Activated naive CD4-positive, alpha-beta T cell treated with anti-CD3 and anti-CD28 coated beads, Interleukin-2, amount 50 U/mL, for 16 hours (primary cell): ENCODE measurements around the gene SHANK3.
A peak's percentile ranks its signal among the peaks of the same experiment; 100 is the strongest.

Experiments used
- DNase-seq: peaks from one replicate; pipeline ENCODE4 v3.0.0-alpha.2; 2020

SHANK3 gene

GRCh38 chr22:50678651-50679521 lies 6.3 kb downstream of the SHANK3 start:
- DNase-seq = no peak

DNA sequence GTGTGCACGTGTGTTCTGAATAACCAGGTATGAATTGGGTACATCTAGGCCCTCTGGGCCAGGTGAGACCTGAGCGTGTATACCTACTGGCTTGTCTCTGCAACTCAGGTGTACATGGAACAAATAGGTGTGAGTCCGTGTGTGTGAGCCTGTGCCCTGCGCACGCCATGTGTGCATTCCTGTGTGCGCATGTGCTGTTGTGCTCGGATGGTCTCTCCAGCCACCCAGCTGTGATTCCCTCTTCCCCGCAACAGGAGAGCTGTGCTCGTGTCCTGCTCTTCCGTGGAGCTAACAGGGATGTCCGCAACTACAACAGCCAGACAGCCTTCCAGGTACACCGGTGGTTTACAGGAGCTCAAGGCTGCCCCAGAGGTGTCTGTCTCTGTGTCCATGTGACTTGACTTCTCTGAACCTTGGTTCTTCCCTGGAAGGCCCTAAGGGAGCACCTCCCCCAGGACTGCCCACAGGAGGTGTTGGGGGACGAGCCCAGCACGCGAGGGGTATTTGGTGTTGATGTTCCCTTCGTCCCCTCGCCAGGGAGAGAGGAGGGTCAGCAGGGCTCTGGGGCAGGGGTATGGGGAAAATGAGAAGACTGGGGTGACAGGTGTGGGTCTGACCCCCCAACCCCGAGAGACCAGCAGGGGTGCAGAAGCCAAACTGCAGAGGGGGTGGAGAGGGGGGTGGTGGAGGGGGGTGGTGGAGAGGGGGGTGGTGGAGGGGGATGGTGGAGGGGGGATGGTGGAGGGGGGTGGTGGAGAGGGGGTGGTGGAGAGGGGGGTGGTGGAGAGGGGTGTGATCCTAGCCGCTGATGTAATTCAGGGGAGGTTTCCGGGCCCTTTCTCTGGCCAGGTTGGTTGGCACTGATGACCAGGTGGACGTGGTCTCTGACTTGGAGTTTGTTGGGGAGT lies 10.7 kb downstream of the SHANK3 start:
- no peak for DNase-seq

DNA sequence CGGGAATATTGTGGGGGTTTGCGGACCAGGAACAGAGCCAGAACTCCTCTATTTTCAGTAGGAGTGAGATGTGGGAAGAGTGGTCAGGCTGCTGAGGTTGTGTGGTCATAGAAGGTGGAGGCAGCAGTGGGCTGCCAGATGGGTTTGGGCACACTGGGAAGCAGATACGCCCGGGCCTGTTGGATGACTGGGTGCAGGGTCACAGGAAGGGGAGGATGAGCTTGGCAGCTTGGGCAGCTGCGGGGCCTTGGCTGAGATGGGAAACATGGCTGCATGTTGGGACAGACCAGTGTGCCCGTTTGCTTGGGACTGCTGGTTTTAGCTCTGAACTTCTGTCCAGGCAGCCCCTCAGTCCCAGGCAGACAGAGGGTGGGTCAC lies 11.4 kb downstream of the SHANK3 start:
- DNase-seq = no peak

DNA sequence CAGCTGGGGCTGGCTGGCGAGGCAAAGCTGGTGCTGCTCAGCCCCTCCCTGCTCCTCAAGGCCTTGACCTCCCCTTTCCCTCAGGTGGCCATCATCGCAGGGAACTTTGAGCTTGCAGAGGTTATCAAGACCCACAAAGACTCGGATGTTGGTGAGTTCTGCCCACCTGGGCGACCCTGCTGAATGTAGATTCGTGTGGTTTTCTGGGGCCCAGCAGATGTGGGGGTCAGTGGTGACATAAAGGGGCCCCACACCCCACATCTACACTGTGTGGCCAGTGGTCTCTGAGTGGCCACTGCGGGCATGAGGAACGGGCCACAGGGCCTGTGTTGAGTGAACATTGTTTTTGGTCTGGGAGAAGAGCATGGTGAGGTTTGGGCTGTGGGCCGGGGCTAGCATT lies 11.9 kb downstream of the SHANK3 start:
- no peak for DNase-seq

DNA sequence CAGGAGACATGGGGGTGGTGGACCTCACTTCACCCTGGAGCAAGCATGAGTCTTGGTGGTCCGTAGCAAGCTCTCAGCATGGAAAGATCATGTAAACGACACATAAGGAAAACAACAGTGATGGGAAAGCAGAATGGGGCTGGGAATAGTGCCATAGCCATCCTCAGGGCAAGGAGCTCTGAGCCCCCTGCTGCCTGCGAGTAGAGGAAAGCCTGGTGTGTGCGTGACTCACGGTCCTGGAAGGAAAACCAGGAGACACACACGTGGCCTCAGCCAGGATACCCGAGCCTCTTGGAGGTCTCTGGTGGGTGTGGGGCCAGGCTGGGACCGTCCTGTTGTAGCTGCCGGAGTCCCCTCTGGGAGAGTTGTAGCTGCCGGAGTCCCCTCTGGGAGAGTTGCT lies 12.4 kb downstream of the SHANK3 start:
- DNase-seq = no peak

DNA sequence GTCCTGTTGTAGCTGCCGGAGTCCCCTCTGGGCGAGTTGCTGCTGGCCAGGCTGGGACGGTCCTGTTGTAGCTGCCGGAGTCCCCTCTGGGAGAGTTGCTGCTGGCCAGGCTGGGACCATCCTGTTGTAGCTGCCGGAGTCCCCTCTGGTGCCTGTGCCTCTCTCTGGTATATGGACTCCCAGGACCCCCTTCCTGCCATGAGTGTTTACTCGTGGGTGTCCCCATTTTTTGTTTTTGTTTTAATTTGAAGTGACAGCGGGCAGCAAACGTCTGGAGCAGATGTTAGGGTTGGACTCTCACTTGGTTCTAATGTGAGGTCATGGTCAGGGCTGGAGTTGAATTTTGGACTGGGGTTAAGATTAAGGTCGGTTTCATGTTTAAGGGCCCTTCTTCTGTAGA lies 14.2 kb downstream of the SHANK3 start:
- no peak for DNase-seq

DNA sequence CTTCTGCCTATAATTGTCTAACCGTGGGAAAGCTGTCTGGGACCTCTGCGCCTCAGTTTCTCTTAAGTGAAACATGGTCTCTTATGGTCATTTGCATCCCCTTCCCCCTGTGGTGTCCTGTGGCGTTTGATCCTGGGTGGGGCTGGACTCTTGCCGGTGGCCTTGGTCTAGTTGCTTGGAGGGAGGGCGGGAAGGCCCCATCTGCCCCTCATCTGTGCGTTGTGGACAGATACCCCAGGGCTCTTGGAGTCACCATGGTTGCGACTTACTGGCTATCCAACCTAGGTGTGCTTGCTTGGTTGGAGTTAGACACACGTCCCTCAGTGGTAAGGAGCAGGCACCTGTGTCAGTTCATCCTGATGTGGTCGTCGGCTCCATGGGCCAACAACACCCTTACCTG lies 15.2 kb downstream of the SHANK3 start:
- DNase-seq = no peak

- no peak for DNase-seq
These were observed 15.8 kb downstream of the SHANK3 start for GRCh38 chr22:50688448-50688847.

- peak; percentile 29 for DNase-seq
These were observed 18.9 kb downstream of the SHANK3 start for GRCh38 chr22:50691521-50691920.

DNA sequence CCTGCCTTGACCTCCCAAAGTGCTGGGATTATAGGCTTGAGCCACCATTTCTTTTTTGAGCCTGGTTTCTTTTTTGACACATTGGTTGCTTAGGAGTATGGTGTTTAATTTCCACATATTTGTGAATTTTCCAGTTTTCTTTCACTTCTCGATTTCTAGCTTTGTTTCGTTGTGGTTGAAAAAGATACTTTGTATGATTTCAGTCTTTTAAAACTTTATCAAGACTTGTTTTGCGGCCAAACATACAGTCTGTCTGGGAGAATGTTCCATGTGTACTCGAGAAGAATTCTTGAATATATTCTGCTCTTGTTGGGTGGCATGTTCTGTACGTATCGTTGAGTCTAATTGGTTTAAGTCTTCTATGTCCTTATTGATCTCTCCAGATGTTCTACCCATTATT lies 20.8 kb downstream of the SHANK3 start:
- DNase-seq = no peak

DNA sequence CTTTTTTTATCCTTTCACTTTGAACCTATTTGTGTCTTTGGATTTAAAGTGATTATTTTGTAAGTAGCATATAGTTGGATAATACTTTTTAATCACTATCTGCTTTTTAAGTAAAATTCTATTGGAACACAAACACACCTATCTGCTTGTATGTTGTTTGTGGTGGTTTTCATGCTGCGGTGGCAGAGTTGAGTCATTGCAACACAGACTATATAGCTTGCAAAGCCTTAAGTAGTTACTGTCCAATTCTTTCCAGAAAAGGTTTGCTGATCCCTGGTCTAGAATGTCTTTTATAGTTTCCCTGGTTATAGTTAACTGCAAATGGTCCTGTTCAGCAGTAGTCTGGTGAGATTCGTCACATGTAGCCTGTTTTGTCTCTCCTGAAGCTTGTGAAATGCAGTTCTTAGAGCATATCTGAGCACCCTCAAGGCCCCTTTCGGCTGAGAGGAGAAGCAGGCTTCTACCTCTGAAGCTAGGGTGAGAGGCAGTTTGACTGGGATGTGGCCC lies 21.5 kb downstream of the SHANK3 start:
- DNase-seq = no peak

- peak; percentile 4 for DNase-seq
These were observed 22.3 kb downstream of the SHANK3 start for GRCh38 chr22:50694766-50695420.

DNA sequence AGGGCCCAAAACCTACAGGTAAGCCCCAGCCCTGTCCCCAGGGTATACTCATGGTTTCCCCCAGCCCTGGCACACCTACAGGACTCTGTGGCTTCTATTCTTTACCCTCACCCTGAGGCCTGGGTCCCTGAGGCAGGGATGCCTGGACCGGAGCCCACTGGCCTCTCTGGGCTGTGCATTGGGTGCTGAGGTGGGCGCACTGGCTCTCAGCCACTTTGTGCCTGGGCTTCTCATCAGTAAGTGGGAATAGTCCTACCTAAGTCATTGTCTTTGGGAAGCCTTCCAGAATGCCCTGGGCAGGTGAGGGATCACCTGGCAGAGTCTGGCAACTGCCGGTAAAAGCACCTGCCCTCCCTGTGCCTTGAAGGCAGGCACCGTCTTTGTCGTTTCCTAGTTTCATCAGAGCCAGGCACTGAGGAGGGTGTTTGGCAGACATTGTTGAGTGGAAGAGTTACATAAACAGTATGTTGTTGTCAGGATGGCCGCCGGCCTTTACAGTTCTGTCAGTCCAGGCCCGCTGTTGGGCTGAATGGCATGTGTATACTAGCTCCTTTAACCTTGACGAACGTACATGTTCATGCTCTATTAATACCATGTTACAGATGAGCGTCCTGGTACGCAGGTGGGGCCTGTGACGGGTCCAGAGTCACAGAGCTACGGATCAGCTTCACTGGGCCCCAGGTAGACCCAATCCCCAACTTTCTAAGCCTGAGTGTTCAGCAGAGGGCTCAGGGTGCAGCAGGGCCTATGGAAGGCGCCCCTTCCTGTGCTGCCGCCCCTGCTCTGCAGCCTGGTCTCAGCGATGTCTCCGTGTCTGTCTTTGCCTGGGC lies 23.0 kb downstream of the SHANK3 start:
- DNase-seq = peak; percentile 8

DNA sequence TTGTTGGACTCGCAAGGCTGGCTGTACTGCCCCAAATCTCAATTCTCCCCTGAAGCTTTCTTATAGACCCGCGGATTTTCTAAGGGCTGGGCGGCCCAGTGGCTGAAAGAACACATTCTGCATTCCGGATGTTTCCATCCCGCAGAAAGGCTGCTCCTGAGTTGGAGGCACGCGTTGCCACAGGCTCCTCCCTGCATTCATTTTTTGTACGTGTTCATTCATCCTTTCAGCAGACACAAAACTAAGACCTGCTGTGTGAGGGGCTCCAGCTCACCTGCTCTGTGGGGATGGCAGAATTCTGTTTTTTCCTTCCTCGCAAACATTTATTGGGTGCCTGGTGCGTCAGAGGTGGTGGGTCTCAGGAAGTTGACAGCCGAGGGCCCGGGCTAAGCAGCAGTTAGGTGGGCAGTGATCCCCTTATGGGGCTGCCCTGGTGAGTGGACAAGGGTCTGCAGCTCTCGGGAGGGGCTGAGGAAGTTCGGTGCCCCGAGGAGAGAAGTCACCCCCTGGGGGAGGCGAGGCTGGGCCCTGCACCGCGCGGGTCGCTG lies 23.7 kb downstream of the SHANK3 start:
- no peak for DNase-seq

DNA sequence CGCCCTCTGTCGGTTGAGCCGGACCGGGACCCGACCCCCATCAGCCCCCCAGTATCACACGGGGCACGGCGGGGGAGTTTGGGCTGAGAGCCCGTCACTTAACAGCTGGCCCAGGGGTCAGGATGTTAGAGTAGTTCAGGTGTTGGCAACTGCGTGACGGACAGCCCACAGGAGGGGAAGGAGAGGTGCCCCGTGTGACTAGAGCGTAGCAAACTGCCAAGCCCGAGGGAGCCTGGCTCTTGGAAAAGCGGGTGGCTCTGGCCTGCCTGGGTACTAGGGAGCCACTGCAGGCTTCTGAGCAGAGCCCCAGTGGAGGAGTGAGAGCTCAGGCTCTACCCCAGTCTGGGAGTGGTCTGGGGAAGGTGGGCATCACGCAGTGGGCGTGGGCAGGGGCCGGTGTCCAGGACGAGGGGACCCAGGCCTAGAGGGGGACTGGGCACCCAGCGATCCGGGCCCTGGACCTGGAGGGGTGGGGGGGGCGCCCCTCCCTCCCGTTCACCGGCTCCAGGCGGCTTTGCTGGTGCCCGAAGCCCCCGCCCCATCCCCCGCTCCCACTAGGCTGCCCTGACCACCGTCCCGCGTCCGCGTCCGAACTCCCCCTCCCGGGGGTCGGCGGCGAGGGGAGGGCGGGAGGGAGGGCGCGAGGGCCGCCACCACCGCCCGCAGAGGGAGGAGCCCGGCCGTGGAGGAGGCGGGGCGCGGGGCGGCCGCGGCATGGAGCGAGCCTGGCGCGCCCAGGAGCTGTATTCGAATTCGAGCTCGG lies 24.4 kb downstream of the SHANK3 start:
- peak; percentile 9 for DNase-seq

DNA sequence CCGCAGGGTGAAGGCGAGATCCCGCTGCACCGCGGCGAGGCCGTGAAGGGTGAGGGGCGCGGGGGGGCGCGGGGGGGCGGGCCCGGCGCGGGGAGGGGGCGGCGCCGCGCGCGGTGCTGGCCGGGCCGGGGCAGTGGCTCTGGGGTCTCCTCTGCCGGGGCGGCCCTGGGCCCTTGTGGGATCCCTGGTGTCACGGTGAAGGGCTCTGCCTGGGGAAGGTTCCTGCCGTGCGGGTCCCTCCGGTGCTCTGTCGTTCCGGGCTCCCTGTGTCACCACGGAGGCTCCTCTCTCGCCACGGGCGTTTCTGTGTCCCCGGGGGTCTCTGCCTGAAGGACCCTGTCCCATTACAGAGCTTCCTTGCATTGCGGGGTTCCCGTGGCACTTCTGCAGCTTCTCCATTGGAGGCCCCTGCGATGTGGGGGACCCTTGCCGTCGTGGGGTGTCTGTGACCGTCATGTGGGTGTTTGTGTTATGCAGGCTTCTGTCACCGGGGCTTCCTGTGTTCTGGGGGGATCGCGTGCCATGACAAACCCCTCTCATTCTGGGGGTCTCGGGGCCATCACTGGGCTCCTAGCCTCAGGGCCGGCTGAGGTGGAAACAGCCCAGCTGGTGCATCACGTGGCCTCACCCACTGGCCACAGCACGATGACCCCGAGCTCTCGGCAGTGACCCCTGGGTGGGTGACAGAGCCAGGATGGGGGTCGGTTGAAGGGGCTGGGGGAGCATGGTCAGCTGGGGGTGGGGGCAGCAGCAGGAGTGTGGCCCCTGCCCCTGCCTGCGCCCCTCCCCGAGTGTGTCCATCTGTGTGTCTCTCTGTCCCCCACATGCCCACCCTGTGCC lies 25.3 kb downstream of the SHANK3 start:
- DNase-seq = peak; percentile 8

- peak; percentile 3 for DNase-seq
These were observed 25.9 kb downstream of the SHANK3 start for GRCh38 chr22:50698546-50698945.

DNA sequence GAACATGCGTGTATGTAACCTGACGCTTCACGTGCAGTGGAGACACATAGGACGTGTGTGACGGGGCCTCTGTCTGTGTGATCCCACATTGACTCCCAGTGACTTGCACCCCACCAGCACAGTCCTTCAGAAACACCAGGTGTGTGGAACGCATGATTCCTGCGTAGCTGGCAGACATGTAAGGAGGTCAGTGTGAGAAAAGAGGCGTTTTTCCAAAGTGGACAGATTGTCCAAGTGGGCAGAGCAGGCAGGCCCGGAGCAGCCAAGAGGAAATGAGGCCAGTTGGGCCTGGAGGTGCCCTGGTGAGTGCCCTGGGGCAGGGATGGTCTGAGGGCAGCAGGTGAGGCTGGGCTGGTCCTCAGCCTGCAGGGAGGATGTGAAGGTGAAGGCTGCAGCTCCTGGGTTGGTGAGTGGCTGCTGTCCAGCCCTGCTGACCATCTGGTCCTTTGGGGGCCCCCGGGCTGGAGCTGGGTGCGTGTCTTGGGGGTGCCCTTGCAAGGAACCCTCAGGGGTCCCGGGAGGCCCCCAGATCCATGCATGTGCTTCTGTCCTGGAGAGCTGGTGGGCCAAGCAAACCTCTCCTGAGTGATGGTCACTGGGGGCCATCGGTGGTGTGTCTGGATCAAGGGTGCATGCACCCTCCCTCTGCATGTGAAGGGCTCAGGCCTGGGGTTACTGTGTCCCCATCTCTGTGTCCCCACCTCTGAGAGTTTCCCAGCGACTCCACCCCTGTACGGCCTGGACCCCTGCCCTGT lies 26.6 kb downstream of the SHANK3 start:
- DNase-seq = peak; percentile 9

DNA sequence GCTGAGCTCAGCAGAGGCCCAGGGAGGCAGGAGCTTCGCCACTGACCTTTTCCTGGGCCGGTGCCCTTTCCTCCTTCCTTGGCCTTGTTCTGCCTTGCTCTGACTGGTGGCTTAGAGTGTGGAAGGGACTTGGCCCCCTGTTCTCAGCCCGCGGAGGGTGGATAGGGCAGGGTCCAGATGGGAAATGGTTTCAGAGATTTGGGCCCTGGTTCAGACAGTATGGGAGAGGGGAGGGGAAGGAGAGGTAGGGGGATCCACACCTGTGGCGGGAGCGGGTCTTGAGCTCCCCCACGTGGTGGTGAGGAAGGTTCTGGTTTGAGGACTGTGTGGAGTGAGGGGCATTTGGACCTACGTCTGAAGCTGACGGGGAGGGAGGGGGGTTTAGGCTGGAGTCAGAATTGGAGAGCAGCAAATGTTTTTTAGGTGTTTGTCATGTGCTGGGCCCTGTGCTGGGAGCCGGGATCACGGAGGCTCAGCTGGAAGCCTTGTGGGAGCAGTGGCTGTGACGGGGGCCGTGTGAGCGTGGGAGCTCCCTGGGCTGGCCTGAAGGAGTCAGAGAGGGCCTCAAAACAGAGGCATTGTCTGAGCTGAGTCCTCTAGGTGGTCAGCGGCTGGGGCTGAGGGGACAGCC lies 27.2 kb downstream of the SHANK3 start:
- peak; percentile 3 for DNase-seq
